ENCODE measurements around the gene THUMPD2. TPM values are rescaled to one million over a fixed set of nuclear protein-coding genes. Genes with fewer than 3 reads are reported as not detected.

Gene THUMPD2
- total and polyA plus RNA-seq, 7 donors: 4.2 to 15.5 (median 9.0) TPM

DNA sequence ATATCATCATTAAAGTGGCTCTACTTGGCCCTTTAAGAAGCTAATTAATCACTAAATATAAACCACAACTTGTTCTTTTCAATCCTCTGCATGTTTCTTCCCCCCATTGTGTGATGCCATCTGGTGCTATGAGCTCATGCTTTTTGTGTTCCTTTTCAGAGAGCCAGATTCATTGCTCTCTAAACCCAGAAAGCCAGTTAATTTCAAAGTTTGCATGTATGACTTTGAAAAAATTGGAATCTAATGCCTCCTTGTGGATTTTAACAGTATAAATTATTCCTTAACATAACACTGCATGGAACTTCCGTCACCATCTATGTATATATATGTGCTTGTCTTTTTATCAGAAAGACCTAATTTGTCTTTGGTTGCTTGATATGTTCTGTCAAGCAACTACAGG is 82.2 kb downstream of the THUMPD2 start:
- 57 to 68% methylated on average over 1 of the region's 1 CpG for WGBS, 2 donors
- no peak for TF ChIP-seq POLR2A (IDR thresholded peaks at IDR 0.05)
- TF ChIP-seq, protein P1, sequence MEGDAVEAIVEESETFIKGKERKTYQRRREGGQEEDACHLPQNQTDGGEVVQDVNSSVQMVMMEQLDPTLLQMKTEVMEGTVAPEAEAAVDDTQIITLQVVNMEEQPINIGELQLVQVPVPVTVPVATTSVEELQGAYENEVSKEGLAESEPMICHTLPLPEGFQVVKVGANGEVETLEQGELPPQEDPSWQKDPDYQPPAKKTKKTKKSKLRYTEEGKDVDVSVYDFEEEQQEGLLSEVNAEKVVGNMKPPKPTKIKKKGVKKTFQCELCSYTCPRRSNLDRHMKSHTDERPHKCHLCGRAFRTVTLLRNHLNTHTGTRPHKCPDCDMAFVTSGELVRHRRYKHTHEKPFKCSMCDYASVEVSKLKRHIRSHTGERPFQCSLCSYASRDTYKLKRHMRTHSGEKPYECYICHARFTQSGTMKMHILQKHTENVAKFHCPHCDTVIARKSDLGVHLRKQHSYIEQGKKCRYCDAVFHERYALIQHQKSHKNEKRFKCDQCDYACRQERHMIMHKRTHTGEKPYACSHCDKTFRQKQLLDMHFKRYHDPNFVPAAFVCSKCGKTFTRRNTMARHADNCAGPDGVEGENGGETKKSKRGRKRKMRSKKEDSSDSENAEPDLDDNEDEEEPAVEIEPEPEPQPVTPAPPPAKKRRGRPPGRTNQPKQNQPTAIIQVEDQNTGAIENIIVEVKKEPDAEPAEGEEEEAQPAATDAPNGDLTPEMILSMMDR (IDR thresholded peaks at IDR 0.05): peak in 3 of 4 experiments; percentile 25 to 38 (median 26)
- TF ChIP-seq POLR2AphosphoS5 (IDR thresholded peaks at IDR 0.05): no peak
- H3K4me3 ChIP-seq: no peak overlapping the region
- intact Hi-C loops (cut with DNase I): loop anchor here (2.0 to 5.0 kb wide), 2 partner anchors 185 to 318 kb away; no protein-coding TSS in a partner anchor
- H3K27ac ChIP-seq: peak overlapping the region; percentile 11 to 61 (median 44)
- DNase-seq: no peak
- peaks cover 0 to 17% (median 15%) of the 10 kb centered on the region in 4 donors for H3K4me1 ChIP-seq
- no peaks in the 10 kb centered on the region for H3K36me3 ChIP-seq
- H3K9me3 ChIP-seq: peaks cover 0 to 7% (median 3%) of the 10 kb centered on the region in 4 donors
- H3K27me3 ChIP-seq: no peaks in the 10 kb centered on the region

DNA sequence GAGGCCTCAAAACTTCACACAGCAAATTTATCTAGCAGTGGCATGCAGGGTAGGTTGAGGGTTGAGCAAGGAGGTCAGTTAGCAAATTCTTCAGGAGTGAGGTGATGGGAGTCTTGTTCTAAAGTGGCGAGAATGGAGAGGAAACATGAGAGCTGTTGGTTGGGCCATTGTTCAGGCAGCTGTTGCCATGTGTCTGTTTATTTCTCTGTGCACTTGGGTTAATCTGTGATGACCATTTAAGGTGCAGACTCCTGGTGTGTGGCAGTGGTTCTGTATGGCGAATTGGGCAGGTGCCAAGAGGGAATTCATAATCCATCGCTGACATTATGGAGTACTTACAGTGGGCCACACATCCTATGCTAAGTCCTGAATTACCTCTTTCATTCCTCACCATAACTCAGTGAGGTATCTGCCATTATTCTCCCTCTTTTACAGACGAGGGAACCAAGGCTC is 82.9 kb downstream of the THUMPD2 start:
- WGBS, 2 donors: 83 to 85% methylated on average over 4 of the region's 4 CpGs
- Histone ChIP-seq H3K9me3 (peaks cover 0 to 5% (median under 1%) of the 10 kb centered on the region in 4 donors), H3K4me3 (no peak overlapping the region), H3K4me1 (peaks cover 0 to 17% (median 15%) of the 10 kb centered on the region in 4 donors), H3K36me3 (no peaks in the 10 kb centered on the region), H3K27me3 (no peaks in the 10 kb centered on the region), H3K27ac (peak overlapping the region; percentile 5 to 61 (median 44))
- DNase-seq: no peak
- TF ChIP-seq, protein P1 (IDR thresholded peaks at IDR 0.05): no peak
- TF ChIP-seq POLR2A (IDR thresholded peaks at IDR 0.05): no peak
- intact Hi-C loops (cut with DNase I): loop anchor here (2.0 to 5.0 kb wide), 2 partner anchors 184 to 317 kb away; no protein-coding TSS in a partner anchor

DNA sequence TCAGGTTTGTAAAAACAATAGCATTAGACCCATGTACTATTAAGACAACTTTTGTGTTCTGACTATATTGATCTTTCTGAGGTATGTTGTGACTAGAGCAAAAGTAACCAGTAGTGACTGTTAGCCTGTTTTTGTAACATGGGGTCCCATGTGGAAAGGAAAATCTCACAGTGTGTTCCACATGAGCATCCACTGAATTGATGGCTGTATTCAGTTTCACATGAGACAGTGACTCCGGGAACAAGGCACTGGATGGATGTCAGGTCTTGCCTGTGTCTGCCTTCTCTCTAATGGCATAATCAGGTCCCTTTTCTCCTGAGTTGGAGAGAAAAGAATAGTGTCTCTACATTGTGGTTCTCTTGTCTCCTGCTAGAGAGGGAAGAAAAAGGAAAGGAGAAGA is 85.8 kb downstream of the THUMPD2 start:
- Histone ChIP-seq H3K27me3 (no peaks in the 10 kb centered on the region), H3K27ac (no peak overlapping the region), H3K4me1 (peaks cover 0 to 17% (median 15%) of the 10 kb centered on the region in 4 donors), H3K36me3 (no peaks in the 10 kb centered on the region), H3K9me3 (peaks cover 0 to 3% (median 0%) of the 10 kb centered on the region in 4 donors), H3K4me3 (no peak overlapping the region)
- WGBS, 2 donors: 85 to 90% methylated on average over 1 of the region's 1 CpG
- intact Hi-C loops (cut with DNase I): loop anchor here (1.0 kb wide), 1 partner anchor 19 kb away; no protein-coding TSS in a partner anchor
- TF ChIP-seq POLR2AphosphoS5 (IDR thresholded peaks at IDR 0.05) (no peak), EP300 (IDR thresholded peaks at IDR 0.05) (no peak), POLR2A (IDR thresholded peaks at IDR 0.05) (no peak)
- TF ChIP-seq, protein P1 (IDR thresholded peaks at IDR 0.05): no peak
- DNase-seq: no peak

DNA sequence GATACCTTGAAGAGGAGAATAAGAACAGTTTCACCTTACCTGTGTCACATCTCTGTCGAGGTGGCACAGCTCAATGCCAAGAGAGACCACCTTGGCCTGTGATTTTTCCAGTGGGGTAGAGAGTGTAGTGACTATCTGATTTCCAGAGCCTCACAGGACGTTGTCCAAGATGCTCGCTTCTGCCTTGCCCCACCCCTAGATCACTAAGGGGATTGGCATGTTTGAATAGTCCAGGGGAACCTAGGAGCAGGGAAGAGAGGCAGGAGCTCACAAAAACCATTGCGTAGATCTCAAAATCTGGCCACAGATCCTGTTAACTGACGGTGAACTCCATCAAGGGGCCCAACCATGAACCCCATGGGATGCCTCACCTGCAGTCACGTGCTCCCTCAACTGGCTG is 89.2 kb downstream of the THUMPD2 start:
- TF ChIP-seq EP300 (IDR thresholded peaks at IDR 0.05) (no peak), POLR2A (IDR thresholded peaks at IDR 0.05) (no peak), POLR2AphosphoS5 (IDR thresholded peaks at IDR 0.05) (no peak)
- TF ChIP-seq, protein P1 (IDR thresholded peaks at IDR 0.05): no peak
- Histone ChIP-seq H3K27ac (no peak overlapping the region), H3K4me1 (no peaks in the 10 kb centered on the region), H3K27me3 (no peaks in the 10 kb centered on the region), H3K36me3 (no peaks in the 10 kb centered on the region), H3K9me3 (peaks cover 0 to 3% (median 0%) of the 10 kb centered on the region in 4 donors), H3K4me3 (no peak overlapping the region)
- 89 to 92% methylated on average over 6 of the region's 6 CpGs for WGBS, 2 donors
- intact Hi-C loops (cut with DNase I): no loop called here
- no peak for DNase-seq

Measured in sigmoid colon (tissue), 7 donors.